CD4-positive, alpha-beta T cell (primary cell): Measurements from ENCODE around the gene CHID1. TPM values are rescaled to one million over a fixed set of nuclear protein-coding genes. Genes with fewer than 3 reads are reported as not detected.

Experiments used
- ATAC-seq: fragments of 200-7000 bp; cut with Tn5 transposase; one replicate; pipeline ENCODE4 v1.10.0; 2022; ENCODE audit warnings: mild to moderate bottlenecking; ENCODE audit not compliant: poor library complexity
- CTCF ChIA-PET: fragments of 350-600 bp; sonication (Branson Sonifier 250); formaldehyde crosslinking; loops from one replicate; lab custom pipeline; 2021; ENCODE audit warnings: antibody characterized with exemption, inconsistent platforms; lab: Charles Lee
- POLR2A ChIA-PET: fragments of 350-600 bp; sonication (Branson Sonifier 250); formaldehyde crosslinking; loops from one replicate; lab custom pipeline; 2021; ENCODE audit warnings: antibody characterized with exemption, inconsistent platforms; lab: Charles Lee
- DNase-seq, 14 experiments: peaks; one replicate each; pipeline ENCODE4 v3.0.0-alpha.2; 2013 to 2020; ENCODE audit warnings: mixed read lengths in 2 of 14
- H3K27ac ChIP-seq, 2 donors: one replicate each; pipeline versions ENCODE4 v1.5.1 to v1.7.0; 2013; ENCODE audit warnings: low read length in 2 of 2, low read depth in 1 of 2, mild to moderate bottlenecking in 1 of 2
- H3K27me3 ChIP-seq, 2 experiments: 1 replicate in 1 of 2; 2 replicates in 1 of 2; pipeline versions ENCODE4 v1.6.1 to v1.7.0; 2013; ENCODE audit warnings: low read length in 2 of 2, control low read depth in 1 of 2, mild to moderate bottlenecking in 1 of 2, moderate library complexity in 1 of 2; ENCODE audit not compliant: insufficient read depth in 2 of 2, control insufficient read depth in 1 of 2
- H3K36me3 ChIP-seq: one replicate; pipeline ENCODE4 v1.6.1; 2013; ENCODE audit warnings: low read length, control low read depth; ENCODE audit not compliant: insufficient read depth
- H3K4me1 ChIP-seq: one replicate; pipeline ENCODE4 v1.6.1; 2013; ENCODE audit warnings: low read length, control low read depth; ENCODE audit not compliant: insufficient read depth
- H3K4me3 ChIP-seq: one replicate; pipeline ENCODE4 v1.5.1; 2013; ENCODE audit warnings: mild to moderate bottlenecking, low read length, moderate library complexity
- H3K9me3 ChIP-seq, 2 experiments: 1 replicate in 1 of 2; 2 replicates in 1 of 2; pipeline versions ENCODE4 v1.6.1 to v1.7.0; 2013; ENCODE audit warnings: low read length in 2 of 2, mild to moderate bottlenecking in 2 of 2, control low read depth in 1 of 2, moderate library complexity in 1 of 2; ENCODE audit not compliant: control insufficient read depth in 1 of 2, insufficient read depth in 1 of 2
- H3K27ac Mint-ChIP-seq: one replicate; pipeline ENCODE4 v1.8.0; 2020; ENCODE audit warnings: mixed read lengths
- H3K27me3 Mint-ChIP-seq: one replicate; pipeline ENCODE4 v1.8.0; 2021; ENCODE audit warnings: mixed read lengths
- H3K36me3 Mint-ChIP-seq: one replicate; pipeline ENCODE4 v1.8.0; 2021; ENCODE audit warnings: low read depth, mixed read lengths
- H3K4me1 Mint-ChIP-seq: one replicate; pipeline ENCODE4 v1.8.0; 2021; ENCODE audit warnings: low read depth, mixed read lengths
- H3K4me3 Mint-ChIP-seq: one replicate; pipeline ENCODE4 v1.8.0; 2020; ENCODE audit warnings: mild to moderate bottlenecking, mixed read lengths
- H3K9me3 Mint-ChIP-seq: one replicate; pipeline ENCODE4 v1.8.0; 2020; ENCODE audit warnings: mixed read lengths
- intact Hi-C, 2 experiments: fragments of 100-400 bp; cut with DNase I in 1 of 2; cut with micrococcal nuclease in 1 of 2; formaldehyde crosslinking; loops; one replicate each; pipeline versions ENCODE4 v1.15.1 to v1.9.0; 2023 to 2025; cut with DNase I, micrococcal nuclease
- total RNA-seq, 174 experiments: library from RNA in 2 of 174; stranded (reverse) in 2 of 174; gene quantifications; one replicate each; pipeline ENCODE4 v1.2.3 and lab custom pipeline; 2021 to 2026
- TF ChIP-seq, protein P1 (sequence below): fragments of 200-600 bp; IDR thresholded peaks from one replicate; pipeline ENCODE4 v1.8.0; 2022; ENCODE audit warnings: antibody characterized with exemption, mild to moderate bottlenecking

The CHID1 gene
- total RNA-seq, 2 experiments from 2014 or later, result 17.1 to 22.8 TPM

DNA sequence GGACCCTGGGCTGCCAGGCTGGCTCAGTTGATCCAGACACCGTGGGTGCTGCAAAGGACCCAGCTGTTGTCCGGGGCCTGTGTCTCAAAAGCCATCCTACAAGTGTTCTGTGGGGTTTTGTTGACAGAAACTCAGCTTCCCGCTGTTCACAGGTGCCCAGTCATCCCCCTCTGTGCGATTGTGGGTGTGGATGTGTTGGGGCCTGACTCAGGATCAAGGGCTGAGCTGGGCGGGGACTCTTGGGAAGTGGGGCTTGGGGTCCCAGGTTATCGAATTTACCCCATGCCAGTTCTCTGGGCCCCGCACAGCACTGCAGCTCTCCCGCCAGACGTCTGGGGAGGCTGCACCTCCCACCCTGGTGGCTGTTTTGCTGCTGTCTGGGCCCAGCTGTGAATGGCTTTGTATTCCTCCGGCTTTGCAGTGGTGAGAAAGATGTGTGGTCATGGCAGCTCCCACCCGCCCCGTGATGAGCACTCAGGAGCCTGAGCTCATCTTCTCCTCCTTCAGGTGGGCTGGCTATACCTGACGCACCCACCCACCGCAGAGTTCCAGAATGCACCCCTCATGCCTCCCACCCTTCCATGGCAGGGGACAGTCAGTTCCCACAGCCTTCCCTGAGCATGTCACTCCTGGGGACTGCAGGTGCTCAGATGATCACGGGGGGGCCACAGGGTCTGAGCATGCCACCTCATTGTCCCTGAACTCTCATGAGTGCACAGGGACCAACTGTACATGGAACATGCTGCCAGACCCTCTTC is 11.5 kb upstream of the CHID1 start:
- peak overlapping the region; percentile 45 for H3K4me3 Mint-ChIP-seq
- POLR2A ChIA-PET, result no interaction called here
- TF ChIP-seq, protein P1, sequence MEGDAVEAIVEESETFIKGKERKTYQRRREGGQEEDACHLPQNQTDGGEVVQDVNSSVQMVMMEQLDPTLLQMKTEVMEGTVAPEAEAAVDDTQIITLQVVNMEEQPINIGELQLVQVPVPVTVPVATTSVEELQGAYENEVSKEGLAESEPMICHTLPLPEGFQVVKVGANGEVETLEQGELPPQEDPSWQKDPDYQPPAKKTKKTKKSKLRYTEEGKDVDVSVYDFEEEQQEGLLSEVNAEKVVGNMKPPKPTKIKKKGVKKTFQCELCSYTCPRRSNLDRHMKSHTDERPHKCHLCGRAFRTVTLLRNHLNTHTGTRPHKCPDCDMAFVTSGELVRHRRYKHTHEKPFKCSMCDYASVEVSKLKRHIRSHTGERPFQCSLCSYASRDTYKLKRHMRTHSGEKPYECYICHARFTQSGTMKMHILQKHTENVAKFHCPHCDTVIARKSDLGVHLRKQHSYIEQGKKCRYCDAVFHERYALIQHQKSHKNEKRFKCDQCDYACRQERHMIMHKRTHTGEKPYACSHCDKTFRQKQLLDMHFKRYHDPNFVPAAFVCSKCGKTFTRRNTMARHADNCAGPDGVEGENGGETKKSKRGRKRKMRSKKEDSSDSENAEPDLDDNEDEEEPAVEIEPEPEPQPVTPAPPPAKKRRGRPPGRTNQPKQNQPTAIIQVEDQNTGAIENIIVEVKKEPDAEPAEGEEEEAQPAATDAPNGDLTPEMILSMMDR, result no peak
- H3K27ac ChIP-seq, result no peak overlapping the region
- H3K4me1 Mint-ChIP-seq, result peaks cover 9% of the 10 kb centered on the region
- CTCF ChIA-PET, result no interaction called here
- peak in 1 of 14 experiments; percentile 11 for DNase-seq
- no peaks in the 10 kb centered on the region for H3K9me3 Mint-ChIP-seq
- H3K4me3 ChIP-seq, result no peak overlapping the region
- H3K27ac Mint-ChIP-seq, result no peak overlapping the region
- H3K27me3 ChIP-seq, result no peaks in the 10 kb centered on the region
- intact Hi-C loops, result loop anchor here in 1 of 2 experiments (10.0 kb wide), 1 partner anchor 77 kb away; the partner anchor contains the start of genes POLR2L and TSPAN4
- H3K9me3 ChIP-seq, result no peaks in the 10 kb centered on the region
- peaks cover under 1% of the 10 kb centered on the region for H3K36me3 ChIP-seq
- no peak for ATAC-seq
- no peaks in the 10 kb centered on the region for H3K27me3 Mint-ChIP-seq
- H3K4me1 ChIP-seq, result peaks cover 12% of the 10 kb centered on the region
- H3K36me3 Mint-ChIP-seq, result peaks cover 7% of the 10 kb centered on the region

DNA sequence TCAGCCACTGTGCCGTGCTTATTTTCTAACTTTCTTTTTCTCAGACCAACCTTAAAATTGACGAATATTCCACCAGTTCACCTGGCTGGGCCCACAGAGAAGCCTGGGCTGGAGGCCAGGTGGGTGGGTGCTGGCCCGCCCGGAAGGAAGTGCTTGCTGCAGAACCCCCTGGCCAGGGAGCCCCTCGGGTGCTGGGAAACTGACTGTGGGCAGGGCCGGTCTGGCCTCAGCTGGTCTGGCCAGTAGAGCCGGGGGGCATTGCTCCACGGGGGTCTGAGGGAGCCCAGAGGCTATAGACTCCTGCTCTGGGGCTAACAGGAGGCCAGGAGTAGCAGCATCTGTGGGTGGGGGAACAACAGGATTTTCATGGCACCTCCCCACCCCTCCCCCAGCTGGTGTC is 6.8 kb upstream of the CHID1 start:
- Mint-ChIP-seq H3K4me1 (no peaks in the 10 kb centered on the region), H3K9me3 (no peaks in the 10 kb centered on the region), H3K27me3 (no peaks in the 10 kb centered on the region), H3K27ac (no peak overlapping the region), H3K4me3 (no peak overlapping the region), H3K36me3 (no peaks in the 10 kb centered on the region)
- TF ChIP-seq, protein P1, result no peak
- Histone ChIP-seq H3K27me3 (no peaks in the 10 kb centered on the region), H3K27ac (no peak overlapping the region), H3K9me3 (no peaks in the 10 kb centered on the region), H3K4me3 (no peak overlapping the region), H3K36me3 (no peaks in the 10 kb centered on the region), H3K4me1 (no peaks in the 10 kb centered on the region)
- ATAC-seq (no peak), DNase-seq (no peak)
- ChIA-PET POLR2A (no interaction called here), CTCF (no interaction called here)
- intact Hi-C loops, result no loop called here

- H3K4me1 Mint-ChIP-seq, result peaks cover 6% of the 10 kb centered on the region
- Histone ChIP-seq H3K36me3 (no peaks in the 10 kb centered on the region), H3K27ac (no peak overlapping the region), H3K4me1 (peaks cover 14% of the 10 kb centered on the region), H3K9me3 (no peaks in the 10 kb centered on the region), H3K4me3 (no peak overlapping the region), H3K27me3 (no peaks in the 10 kb centered on the region)
- H3K4me3 Mint-ChIP-seq, result no peak overlapping the region
- CTCF ChIA-PET, result no interaction called here
- no peak overlapping the region for H3K27ac Mint-ChIP-seq
- intact Hi-C loops, result no loop called here
- TF ChIP-seq, protein P1, result no peak
- no peaks in the 10 kb centered on the region for H3K9me3 Mint-ChIP-seq
- H3K27me3 Mint-ChIP-seq, result no peaks in the 10 kb centered on the region
- ATAC-seq, result no peak
- DNase-seq, result no peak
- POLR2A ChIA-PET, result no interaction called here
- no peaks in the 10 kb centered on the region for H3K36me3 Mint-ChIP-seq
Measured at GRCh38 chr11:914747-915501, 4.3 kb upstream of the CHID1 start.
